ENCODE data around the gene SMAD4. TPM values are rescaled to one million over a fixed set of nuclear protein-coding genes. Genes with fewer than 3 reads are reported as not detected.

SMAD4 gene
- polyA plus RNA-seq, 3 donors from 2014 or later = 38.8 to 67.2 (median 39.0) TPM

DNA sequence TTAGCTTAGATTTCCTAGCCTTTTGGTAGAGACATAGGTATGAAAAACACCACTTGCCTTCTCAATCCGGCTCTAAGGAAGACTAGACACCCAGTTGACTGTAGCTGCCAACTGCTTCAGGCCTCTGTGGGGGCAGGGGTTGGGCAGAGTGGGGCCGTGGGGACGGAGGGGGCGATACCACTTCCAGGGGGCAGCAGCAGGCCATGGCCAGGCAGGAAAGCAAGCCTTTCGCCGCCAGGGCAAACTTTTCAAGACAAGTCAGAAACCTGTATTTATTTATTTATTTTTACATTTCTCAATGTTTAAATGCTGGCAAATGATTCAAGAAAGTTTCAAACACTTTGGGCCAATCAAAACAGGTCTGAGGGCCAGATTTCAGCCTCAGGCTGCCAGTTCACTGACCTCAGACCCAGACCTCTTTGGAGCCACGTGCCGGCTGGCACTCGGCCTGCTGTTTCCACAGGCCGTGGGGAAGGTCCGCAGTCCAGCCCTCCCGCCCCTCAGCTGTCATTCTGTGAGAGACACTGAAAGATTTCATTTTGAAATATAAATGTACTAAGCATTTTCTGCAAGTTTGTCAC, 103.7 kb downstream of the SMAD4 start:
- Mint-ChIP-seq H3K27ac (no peak overlapping the region), H3K36me3 (peaks cover 0 to 3% (median 0%) of the 10 kb centered on the region in 3 donors), H3K4me1 (peaks cover 16 to 28% of the 10 kb centered on the region in 2 donors), H3K9me3 (no peaks in the 10 kb centered on the region), H3K27me3 (ENCODE audit: low read depth in 3 of 3) (peaks cover 0 to 1% (median 1%) of the 10 kb centered on the region in 3 donors), H3K4me3 (no peak overlapping the region)
- DNase-seq = no peak

Other genes with a start within 250 kb of the SMAD4 start
- not detected for gene MRO, start 210.2 kb upstream of the SMAD4 start, polyA plus RNA-seq
- gene ME2, start 151.1 kb upstream of the SMAD4 start, polyA plus RNA-seq = 10 to 100 TPM; 57.9 to 96.3 (median 71.5) TPM
- 10 to 100 TPM in 2 of 3 donors, 1 to 10 TPM in 1; 9.3 to 23.6 (median 19.8) TPM for gene ELAC1, start 62.2 kb upstream of the SMAD4 start, polyA plus RNA-seq
- gene MEX3C, start 167.5 kb downstream of the SMAD4 start, polyA plus RNA-seq = 10 to 100 TPM in 2 of 3 donors, 1 to 10 TPM in 1; 10.0 to 18.1 (median 10.7) TPM